ENCODE data around the gene CDK16.

CDK16 gene

GRCh38 chrX:47224266-47224895, 5.9 kb downstream of the CDK16 start:
- no peak for TF ChIP-seq CTCF (IDR thresholded peaks at IDR 0.05; ENCODE audit: low read depth, low read length)
- DNase-seq (ENCODE audit: extremely low read depth, low read depth) = no peak

- no peak for TF ChIP-seq CTCF (IDR thresholded peaks at IDR 0.05; ENCODE audit: low read depth, low read length)
- DNase-seq (ENCODE audit: extremely low read depth, low read depth) = no peak
Measured at GRCh38 chrX:47224896-47225290, 6.4 kb downstream of the CDK16 start.

- no peak for TF ChIP-seq CTCF (IDR thresholded peaks at IDR 0.05; ENCODE audit: low read depth, low read length)
- no peak for DNase-seq (ENCODE audit: extremely low read depth, low read depth)
Measured at GRCh38 chrX:47226071-47226470, 7.6 kb downstream of the CDK16 start.

GRCh38 chrX:47226531-47227333, 8.3 kb downstream of the CDK16 start:
- no peak for DNase-seq (ENCODE audit: extremely low read depth, low read depth)
- TF ChIP-seq CTCF (IDR thresholded peaks at IDR 0.05; ENCODE audit: low read depth, low read length) = no peak

- no peak for DNase-seq (ENCODE audit: extremely low read depth, low read depth)
- no peak for TF ChIP-seq CTCF (IDR thresholded peaks at IDR 0.05; ENCODE audit: low read depth, low read length)
Measured at GRCh38 chrX:47227334-47227583, 8.8 kb downstream of the CDK16 start.

GRCh38 chrX:47228550-47229270, 10.2 kb downstream of the CDK16 start:
- no peak for TF ChIP-seq CTCF (IDR thresholded peaks at IDR 0.05; ENCODE audit: low read depth, low read length)
- no peak for DNase-seq (ENCODE audit: extremely low read depth, low read depth)

GRCh38 chrX:47229427-47229826, 10.9 kb downstream of the CDK16 start:
- DNase-seq (ENCODE audit: extremely low read depth, low read depth) = no peak
- TF ChIP-seq CTCF (IDR thresholded peaks at IDR 0.05; ENCODE audit: low read depth, low read length) = no peak

All from AG09319 (cell line).